HK-2 (cell line): ENCODE measurements around the gene SCGB1A1.

Source experiments
- DNase-seq: peaks from one replicate; pipeline ENCODE4 v3.0.0-alpha.2; 2018; ENCODE audit not compliant: unreplicated experiment

SCGB1A1 gene

GRCh38 chr11:62398011-62398994 lies 20.5 kb upstream of the SCGB1A1 start:
- no peak for DNase-seq

- DNase-seq: no peak
Measured at GRCh38 chr11:62399172-62399877, 19.5 kb upstream of the SCGB1A1 start.

- DNase-seq: no peak
Measured at GRCh38 chr11:62399878-62400266, 19.0 kb upstream of the SCGB1A1 start.

DNA sequence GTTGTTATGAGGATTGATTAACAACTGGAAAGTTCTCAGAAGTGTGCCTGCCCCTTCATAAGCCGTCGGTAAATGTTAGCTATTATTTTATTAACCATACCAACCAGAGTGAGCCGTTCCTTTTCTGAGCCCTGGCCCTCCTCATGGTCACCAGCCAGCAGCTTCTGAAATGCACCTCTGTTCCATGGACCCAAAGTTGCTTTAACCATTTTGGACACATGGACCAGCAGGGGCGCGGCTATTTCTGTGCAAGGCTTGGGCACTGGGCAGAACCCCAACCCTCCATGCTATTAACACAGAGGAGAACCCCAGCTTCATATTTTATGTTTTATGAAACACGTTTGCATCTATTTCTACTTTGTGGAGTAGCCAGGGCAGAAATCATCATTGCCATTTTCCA lies 18.6 kb upstream of the SCGB1A1 start:
- DNase-seq: no peak

- DNase-seq: no peak
Measured at GRCh38 chr11:62400760-62401159, 18.1 kb upstream of the SCGB1A1 start.

GRCh38 chr11:62401356-62401755 lies 17.5 kb upstream of the SCGB1A1 start:
- DNase-seq: no peak

GRCh38 chr11:62401811-62402210 lies 17.0 kb upstream of the SCGB1A1 start:
- no peak for DNase-seq

GRCh38 chr11:62402226-62402959 lies 16.4 kb upstream of the SCGB1A1 start:
- DNase-seq: no peak

DNA sequence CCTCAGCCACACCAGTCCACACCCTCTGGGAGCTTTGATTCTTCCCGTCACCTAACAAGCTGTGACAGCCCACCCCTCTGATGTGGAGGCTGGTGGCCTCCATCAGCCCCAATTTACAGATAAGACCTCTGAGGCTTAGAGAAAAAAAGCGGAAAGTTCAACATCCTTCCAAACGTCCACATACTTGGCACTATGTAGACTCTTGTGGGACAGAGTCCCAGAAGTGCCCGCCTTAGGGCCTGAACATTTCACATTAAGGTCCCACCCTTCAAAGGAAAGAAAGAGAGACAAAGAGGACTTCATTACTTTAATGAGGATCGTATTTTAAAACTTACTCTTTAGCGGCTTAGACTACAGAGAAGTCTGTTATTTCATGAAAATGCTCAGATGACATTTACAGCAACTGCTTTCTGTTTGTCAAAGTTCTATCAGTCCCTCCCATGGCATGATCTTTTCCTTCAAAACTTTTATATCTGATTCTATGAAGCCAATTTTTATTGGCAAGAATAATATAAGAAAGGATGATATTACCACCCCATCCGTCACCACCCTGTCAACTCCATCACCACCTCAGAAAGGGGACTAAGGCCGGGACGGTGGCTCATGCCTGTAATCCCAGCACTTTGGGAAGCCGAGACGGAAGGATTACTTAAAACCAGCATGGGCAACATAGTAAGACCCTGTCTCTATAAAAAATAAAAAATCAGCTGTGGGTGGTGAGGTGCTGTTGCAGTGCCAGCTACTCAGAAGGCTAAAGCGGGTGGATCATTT lies 15.7 kb upstream of the SCGB1A1 start:
- no peak for DNase-seq

DNA sequence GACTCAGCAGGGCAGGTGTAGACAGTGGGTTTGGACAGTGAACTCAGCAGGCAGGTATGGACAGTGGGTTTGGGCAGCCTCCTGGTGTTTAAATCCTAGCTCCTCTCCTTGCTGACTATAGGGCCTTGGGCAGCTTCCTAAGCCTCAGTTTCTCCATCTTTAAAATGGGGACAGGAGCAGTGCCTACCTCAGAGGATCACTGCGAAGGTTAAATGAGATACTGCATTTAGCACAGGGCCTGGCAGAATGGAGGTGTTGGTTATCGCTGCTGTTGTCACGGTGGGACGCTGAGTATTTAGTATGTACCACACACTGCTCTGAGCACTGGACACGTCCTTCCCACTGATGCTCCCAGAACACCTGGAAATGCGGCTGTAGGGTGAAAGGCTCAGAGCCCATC lies 14.4 kb upstream of the SCGB1A1 start:
- DNase-seq: no peak

DNA sequence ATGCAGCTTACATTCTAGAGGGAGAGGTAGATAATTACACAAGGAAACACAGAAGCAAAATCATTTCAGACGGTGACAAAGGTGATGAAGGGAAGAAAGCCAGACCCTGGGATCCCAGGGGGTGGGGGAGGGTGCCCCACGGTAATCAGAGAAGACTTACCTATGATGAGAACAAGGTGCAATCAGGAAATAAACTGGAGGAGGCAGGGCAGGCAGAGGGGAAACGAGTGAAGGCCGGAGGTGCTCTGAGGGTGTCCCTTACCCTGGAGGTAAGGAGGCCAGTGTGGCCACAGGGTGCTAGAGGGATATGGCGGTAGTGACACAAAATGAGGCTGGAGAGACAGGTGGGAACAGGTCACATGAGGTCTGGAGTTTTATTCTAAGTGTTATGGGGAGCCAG lies 13.9 kb upstream of the SCGB1A1 start:
- DNase-seq: no peak

- DNase-seq: no peak
Measured at GRCh38 chr11:62406034-62406433, 12.8 kb upstream of the SCGB1A1 start.

DNA sequence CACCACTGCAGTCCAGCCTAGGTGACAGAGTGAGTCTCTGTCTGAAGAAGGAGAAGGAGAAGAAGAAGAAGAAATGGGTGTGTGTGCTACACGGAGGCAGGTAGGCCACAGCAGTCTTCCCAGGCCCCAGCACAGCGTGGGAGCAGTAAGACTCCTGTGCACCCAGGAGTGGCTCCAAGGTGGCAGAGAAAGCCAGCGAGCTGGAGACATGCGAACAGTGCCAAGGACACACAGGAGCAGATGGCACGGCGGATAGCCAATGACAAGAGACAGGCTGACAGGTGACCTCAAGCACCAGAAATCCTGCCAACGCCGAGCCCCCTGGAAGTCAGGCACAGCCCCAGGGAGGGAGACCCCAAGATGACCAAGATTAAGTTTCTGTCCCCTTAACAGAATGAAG lies 9.0 kb upstream of the SCGB1A1 start:
- DNase-seq: no peak

DNA sequence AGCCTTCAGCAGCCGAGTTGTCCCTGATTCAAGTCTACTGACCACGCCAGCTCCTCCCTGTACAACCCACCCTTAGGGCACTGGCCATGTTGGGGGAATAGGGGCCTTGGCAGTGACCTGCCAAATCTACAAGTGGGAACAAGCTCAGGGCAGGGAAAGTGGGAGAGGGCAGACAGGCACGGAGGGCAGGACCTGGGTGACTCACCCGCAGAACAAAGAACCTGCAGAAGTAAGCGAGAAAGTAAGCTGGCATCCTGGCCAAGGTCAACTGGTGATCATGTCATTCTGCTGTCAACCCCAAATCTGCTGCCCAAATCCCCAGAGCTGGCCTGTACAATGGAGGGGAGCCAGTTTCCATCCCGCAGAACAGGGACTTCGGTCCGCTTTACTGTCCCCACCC lies 7.9 kb upstream of the SCGB1A1 start:
- DNase-seq: no peak

DNA sequence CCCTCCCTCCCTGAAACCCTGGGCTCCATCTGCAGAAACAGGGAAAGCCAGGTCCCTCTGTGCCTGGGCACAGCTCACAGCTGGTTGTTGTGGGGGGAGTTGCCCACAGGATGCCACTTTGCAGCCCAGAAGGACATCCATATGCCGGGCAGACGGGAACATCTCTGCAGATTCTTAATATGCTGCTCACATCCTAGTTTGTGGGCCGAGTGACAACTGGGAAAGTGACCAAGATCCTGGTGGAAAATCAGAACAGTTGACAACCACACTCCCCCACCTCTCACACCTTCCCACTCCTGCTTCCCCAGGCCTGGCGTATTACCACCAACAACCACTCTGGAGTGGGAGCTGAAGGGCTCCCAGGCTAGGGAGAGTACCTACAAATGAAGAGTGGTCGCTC lies 7.3 kb upstream of the SCGB1A1 start:
- no peak for DNase-seq

DNA sequence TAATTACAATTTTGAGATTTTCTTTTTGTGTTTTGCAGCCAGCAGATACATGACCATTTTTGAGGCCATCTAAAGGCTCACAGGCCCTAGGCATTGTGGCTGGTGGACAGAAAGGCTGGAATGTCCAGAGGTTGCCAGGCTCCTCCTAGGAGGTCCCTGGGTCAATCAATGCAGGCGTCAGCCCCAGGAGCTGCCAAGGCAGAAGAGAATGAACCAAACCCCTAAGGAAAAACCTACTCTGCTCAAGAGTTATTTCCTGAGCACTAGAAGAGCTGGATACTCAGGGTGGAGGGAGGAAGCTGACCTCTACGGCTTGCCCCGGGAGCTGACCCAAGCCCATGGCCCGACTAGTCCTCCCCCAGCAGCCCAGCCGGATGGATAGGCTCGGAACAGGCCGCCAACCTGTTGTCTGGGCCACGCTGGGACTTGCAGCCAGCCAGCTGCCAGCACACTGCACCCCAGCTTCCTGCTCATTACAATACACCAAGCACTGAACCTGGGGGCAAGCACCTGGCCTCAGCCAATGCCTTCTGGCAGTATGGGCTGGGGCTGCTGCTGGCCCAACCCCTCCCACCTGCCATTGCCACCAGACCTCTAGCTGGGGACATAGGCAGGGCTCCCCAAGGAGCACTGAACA lies 5.7 kb upstream of the SCGB1A1 start:
- DNase-seq: no peak

- no peak for DNase-seq
Measured at GRCh38 chr11:62416596-62416995, 2.2 kb upstream of the SCGB1A1 start.

GRCh38 chr11:62418136-62418535 lies 697 bp upstream of the SCGB1A1 start:
- DNase-seq: no peak

- no peak for DNase-seq
Measured at GRCh38 chr11:62419314-62419929, 589 bp downstream of the SCGB1A1 start.

DNA sequence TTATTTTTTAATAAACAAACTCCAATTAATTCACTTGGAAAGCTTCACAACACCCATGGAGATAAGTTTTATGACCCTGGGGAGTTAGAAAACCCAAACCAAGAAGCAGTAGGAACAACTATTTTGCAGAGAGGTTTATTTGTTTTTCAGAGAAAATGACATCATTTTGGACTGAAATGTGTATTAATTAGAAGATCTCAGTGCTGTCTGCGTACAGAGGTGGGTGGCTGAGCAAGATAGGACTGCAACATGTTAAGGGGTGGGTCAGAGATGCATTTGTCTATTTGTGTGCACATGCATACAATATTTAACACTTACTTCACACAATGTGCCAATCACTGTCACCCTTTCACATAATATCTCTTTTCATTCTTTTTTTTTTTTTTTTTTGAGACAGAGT lies 1.1 kb downstream of the SCGB1A1 start:
- DNase-seq: no peak

GRCh38 chr11:62420882-62421281 lies 2.0 kb downstream of the SCGB1A1 start:
- no peak for DNase-seq
